Right lobe of liver (tissue), 4 donors: ENCODE measurements around the gene CNTNAP3B.
"Not testable (repeated sequence)": the region's sequence is repeated elsewhere in the genome, so short reads cannot be mapped to it uniquely, and the experiment has no call there.

ENCODE experiments used
- CTCF ChIP-seq, 4 donors: fragments of 200-600 bp in 3 of 4; fragments of 450-650 bp in 1 of 4; IDR thresholded peaks; one replicate each; pipeline versions ENCODE4 v1.5.1 to v1.8.0; 2016 to 2022; ENCODE audit warnings: antibody characterized with exemption in 4 of 4, mild to moderate bottlenecking in 2 of 4
- POLR2A ChIP-seq: fragments of 450-650 bp; IDR thresholded peaks from one replicate; pipeline ENCODE4 v1.6.1; 2017; ENCODE audit warnings: antibody characterized with exemption, mild to moderate bottlenecking
- donor health status: DM: no; HTN: no; CAD: no.
- donor health status: DM: no; HTN: no; CAD: no.
- donor health status: DM: no; HTN: yes; CAD: no.

DNA sequence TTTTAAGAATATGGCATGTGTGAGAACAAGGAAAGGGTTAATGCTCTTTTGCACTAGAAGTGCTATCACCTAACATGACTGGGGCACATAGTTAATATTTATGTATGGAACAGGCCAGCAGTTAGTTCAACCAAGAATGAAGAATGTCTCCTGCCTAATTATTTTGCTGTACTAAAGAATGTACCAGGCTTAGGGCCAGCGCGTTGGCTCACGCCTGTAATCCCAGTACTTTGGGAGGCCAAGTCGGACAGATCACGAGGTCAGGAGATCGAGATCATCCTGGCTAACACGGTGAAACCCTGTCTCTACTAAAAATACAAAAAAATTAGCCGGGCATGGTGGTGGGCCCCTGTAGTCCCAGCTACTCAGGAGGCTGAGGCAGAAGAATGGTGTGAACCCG lies 114.9 kb downstream of the CNTNAP3B start:
- TF ChIP-seq CTCF (IDR thresholded peaks at IDR 0.05); POLR2A: not testable (repeated sequence)
